ENCODE measurements around the gene ST3GAL4.

DNA sequence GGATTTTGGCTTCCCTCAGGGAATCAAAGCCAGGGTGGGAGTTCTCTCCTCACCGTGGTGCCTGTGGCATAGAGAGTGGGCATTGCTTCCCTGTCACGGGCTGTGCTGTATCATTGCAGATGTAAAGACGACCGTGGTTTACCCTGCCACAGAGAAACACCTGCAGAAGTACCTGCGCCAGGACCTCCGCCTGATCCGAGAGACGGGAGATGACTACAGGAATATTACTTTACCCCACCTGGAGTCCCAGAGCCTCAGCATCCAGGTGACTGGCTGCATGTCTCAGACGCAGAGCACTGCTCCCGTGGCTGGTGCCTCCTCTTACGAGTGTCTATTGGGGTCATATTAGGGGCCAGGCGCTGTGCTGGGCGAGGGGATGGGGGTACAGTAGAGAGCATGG is 24.2 kb upstream of the ST3GAL4 start:
- TF ChIP-seq EP300 (IDR thresholded peaks at IDR 0.05): no peak
- TF ChIP-seq, protein P1, sequence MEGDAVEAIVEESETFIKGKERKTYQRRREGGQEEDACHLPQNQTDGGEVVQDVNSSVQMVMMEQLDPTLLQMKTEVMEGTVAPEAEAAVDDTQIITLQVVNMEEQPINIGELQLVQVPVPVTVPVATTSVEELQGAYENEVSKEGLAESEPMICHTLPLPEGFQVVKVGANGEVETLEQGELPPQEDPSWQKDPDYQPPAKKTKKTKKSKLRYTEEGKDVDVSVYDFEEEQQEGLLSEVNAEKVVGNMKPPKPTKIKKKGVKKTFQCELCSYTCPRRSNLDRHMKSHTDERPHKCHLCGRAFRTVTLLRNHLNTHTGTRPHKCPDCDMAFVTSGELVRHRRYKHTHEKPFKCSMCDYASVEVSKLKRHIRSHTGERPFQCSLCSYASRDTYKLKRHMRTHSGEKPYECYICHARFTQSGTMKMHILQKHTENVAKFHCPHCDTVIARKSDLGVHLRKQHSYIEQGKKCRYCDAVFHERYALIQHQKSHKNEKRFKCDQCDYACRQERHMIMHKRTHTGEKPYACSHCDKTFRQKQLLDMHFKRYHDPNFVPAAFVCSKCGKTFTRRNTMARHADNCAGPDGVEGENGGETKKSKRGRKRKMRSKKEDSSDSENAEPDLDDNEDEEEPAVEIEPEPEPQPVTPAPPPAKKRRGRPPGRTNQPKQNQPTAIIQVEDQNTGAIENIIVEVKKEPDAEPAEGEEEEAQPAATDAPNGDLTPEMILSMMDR (IDR thresholded peaks at IDR 0.05): no peak
- TF ChIP-seq POLR2AphosphoS5 (IDR thresholded peaks at IDR 0.05): no peak
